ENCODE measurements around the gene PPFIA1.

- no peak for TF ChIP-seq CTCF (IDR thresholded peaks at IDR 0.05; ENCODE audit: low read length)
- TF ChIP-seq EZH2phosphoT487 (IDR thresholded peaks at IDR 0.05; ENCODE audit: low read length), result no peak
These were observed 162.1 kb downstream of the PPFIA1 start for GRCh38 chr11:70432580-70432979.

All from MM.1S (cell line).